HL-60/S4 (cell line): ENCODE measurements around the gene ISM1.

ENCODE experiments used
- in situ Hi-C: fragments of 300-500 bp; cut with MboI; formaldehyde crosslinking; loops from 2 replicates; pipeline ENCODE4 v1.14.3; 2022; ENCODE audit warnings: low sequenced_read_pairs

Gene ISM1

GRCh38 chr20:13302647-13303450 is 81.8 kb downstream of the ISM1 start:
- in situ Hi-C loops: no loop called here

- in situ Hi-C loops: no loop called here
Measured at GRCh38 chr20:13305284-13305683, 84.2 kb downstream of the ISM1 start.

- in situ Hi-C loops: no loop called here
Measured at GRCh38 chr20:13307562-13308163, 86.6 kb downstream of the ISM1 start.

GRCh38 chr20:13312300-13312699 is 91.2 kb downstream of the ISM1 start:
- in situ Hi-C loops: no loop called here

GRCh38 chr20:13313201-13313600 is 92.1 kb downstream of the ISM1 start:
- in situ Hi-C loops: no loop called here

DNA sequence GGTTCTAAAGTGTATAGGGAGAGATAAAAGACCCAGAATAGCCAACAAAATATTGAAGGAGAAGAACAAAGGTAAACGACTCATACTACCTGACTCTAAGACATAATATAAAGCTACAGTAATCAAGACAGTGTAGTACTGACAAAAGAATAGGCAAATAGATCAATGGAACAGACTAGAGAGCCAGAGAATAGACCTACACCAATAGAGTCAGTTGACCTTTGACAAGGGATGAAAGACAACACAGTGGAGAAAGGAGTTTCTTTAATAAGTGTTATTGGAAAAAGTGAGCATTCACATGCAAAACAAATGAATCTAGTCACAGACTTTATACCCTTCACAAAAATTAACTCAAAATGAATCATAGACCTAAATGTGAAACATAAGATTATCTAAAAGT is 96.4 kb downstream of the ISM1 start:
- in situ Hi-C loops: no loop called here

GRCh38 chr20:13318871-13319521 is 97.9 kb downstream of the ISM1 start:
- in situ Hi-C loops: no loop called here

DNA sequence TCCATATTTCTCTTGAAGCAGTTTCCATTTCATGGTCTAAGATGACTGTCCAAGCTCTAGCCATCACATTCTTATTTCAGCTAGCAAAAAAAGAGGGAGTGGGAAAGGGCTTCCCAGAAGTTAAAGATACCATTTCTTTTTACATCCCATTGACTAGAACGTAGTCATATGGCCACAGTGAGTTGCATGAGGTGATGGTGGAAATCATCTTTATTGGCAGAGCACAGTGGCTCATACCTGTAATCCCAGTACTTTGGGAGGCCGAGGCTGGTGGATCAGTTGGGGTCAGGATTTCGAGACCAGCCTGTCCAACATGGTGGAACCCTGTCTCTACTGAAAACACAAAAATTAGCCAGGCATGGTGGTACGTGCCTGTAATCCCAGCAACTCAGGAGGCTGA is 99.6 kb downstream of the ISM1 start:
- in situ Hi-C loops: no loop called here

DNA sequence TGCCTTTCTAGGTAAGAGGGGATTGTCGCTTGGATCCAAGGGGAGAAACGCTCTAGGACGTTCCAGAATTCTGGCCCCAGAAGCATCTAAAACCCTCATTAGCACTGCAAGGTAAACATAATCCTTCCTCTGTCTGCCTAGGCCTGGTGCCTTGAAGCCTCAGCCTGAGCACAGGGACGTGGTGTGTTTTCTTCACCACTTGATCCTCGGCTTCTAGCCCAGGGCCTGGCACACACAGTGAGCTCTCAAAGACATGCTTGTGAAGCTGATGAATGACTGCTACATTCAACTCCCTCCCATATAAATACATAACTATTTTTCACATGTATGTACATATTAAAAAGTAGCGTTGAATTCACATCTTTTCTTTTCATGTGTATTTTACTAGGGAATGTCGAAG is 100.3 kb downstream of the ISM1 start:
- in situ Hi-C loops: no loop called here

DNA sequence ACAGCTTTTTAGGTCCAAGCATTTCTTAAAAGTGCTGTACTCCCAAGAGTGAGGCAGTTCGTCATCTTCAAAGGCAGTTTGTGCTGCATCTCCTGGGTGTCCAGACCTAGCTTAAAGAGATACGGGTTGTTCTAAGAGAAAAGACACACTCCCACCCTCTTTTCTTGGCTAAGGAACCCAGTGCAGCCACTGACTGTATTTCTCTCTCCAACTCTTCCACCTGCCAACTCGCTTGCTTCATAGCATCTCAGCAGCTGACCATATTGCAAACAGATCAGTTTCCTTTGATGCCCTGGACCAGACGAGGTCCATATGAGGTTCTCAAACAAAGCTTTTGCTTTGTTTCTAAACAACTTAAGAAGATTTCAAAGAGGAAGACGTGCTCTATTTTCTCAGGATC is 101.1 kb downstream of the ISM1 start:
- in situ Hi-C loops: no loop called here

DNA sequence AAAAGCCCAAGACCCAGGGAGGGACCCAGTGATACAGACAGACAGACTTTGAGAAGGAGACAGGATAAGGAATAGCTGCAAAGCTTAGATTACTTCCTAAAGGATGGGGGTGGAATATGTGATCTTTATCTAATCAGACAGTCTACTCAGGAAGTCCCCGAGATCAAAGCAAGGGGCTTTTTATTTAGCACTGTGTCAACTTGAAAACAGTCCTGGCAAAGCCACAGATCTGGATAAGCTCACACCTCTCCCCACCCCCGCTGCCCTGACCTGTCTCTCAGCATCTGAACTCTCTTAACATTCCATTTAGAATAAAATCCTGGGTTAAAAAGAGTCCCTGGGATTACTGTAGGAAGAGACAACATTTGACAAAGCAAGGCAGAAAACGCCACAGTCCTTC is 101.5 kb downstream of the ISM1 start:
- in situ Hi-C loops: no loop called here

DNA sequence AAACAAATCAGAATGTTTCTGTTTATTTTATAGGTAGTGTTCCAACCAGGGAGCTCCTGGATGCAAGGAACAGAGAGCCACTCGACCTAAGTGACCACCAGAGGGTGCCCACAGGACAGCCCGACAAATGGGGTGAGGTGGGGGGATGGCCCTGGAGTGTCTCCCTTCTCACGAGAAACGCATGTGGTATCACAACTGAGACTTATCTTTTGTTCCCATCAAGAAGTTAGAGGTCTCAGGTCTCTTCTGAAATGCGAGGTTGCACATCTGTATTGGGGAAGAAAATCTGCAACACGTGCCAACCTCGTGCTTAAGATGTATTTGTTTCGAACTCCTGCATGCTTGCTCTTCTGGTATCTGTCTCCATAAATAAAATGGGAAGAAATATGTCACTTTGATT is 104.0 kb downstream of the ISM1 start:
- in situ Hi-C loops: no loop called here

DNA sequence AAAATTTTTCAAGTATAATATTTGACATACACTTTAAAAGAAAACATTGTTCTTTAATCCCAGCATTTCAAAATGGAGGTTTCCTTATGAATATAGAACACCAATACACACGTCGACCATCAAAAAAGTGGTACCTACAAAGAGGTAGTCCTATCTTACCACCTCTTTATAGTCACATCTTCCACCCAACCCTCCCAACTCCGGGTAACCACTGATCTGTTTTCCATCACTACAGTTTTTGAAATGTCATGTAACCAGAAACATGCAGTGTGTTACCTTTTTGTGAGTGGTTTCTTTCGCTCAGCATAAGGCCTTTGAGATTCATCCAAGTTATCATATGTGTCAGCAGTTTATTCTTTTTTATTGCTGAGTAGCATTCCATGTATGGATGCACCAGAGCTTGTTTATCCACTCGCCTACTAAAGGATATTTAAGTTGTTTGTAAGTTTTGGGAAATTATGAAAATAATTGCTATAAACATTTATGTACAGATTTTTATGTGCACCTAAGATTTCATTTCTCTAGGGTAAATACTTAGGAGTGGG is 104.8 kb downstream of the ISM1 start:
- in situ Hi-C loops: no loop called here

- in situ Hi-C loops: no loop called here
Measured at GRCh38 chr20:13331536-13331935, 110.5 kb downstream of the ISM1 start.

DNA sequence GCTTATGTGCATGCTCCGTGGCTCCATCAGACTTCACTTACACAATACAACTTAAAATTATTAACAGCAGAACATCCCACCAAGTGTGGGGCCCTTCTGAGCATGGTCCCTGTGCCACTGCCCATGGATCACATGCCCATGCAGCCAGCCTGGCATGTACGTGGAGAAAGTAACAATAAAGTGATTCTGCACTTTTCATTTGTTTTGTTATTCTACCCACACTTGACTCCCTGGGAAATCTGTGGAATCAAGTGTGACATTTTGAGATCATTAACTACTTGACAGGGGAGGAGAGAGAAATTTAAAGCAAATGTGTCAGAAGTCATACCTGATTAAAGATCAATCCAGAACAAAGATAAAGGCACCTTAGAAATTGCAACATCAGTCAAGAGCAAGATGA is 112.0 kb downstream of the ISM1 start:
- in situ Hi-C loops: no loop called here

GRCh38 chr20:13333793-13334192 is 112.7 kb downstream of the ISM1 start:
- in situ Hi-C loops: no loop called here

GRCh38 chr20:13336308-13337089 is 115.4 kb downstream of the ISM1 start:
- in situ Hi-C loops: no loop called here

GRCh38 chr20:13337090-13337784 is 116.2 kb downstream of the ISM1 start:
- in situ Hi-C loops: no loop called here

DNA sequence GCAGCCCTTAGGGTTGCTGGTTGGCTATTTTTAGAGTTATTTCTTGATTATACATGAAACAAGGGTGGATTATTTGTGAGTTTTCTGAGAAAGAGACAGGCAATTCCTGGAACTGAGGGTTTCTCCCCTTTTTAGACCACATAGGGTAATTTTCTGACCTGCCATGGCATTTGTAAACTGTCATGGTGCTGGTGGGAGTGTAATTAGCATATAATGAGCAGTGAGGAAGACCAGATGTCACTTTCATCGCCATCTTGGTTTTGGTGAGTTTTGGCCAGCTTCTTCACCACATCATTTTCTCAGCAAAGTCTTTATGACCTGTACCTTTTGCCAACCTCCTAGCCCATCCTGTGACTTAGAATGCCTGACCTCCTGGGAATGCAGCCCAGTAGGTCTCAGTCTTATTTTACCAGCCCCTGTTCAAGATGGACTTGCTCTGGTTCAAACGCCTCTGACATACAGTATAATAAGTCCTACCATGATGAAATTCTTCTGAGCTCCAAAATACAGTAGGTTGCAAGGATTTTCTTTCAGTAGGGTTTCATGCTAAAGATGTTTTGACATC is 117.1 kb downstream of the ISM1 start:
- in situ Hi-C loops: no loop called here

DNA sequence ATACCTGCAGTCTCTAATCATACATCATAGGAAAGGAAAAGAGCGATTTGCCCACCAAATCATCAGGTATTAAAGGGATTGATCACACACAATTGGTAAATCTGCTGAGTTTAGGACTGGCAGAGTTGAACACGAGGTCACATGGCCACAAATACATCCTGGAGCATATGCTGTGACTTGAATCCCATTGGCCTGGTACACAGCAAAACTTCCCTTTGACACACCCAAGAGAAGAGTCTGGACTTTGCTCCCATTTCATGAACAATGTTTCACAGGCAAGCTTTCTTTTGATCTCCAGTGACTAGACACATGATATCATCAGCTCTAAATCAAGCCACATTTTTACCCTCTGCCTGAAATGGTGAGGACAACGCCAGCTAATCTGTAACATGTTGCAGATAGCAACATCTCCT is 117.9 kb downstream of the ISM1 start:
- in situ Hi-C loops: no loop called here
